Measurements from ENCODE around the gene AKAP9.

The AKAP9 gene

GRCh38 chr7:91929463-91929862 is 11.2 kb upstream of the AKAP9 start:
- Histone ChIP-seq H3K27ac (replicated peaks) (no peak overlapping the region), H3K4me3 (replicated peaks; ENCODE audit: insufficient read depth, low read length) (no peak overlapping the region), H3K27me3 (ENCODE audit: insufficient read depth, poor library complexity, severe bottlenecking) (no peaks in the 10 kb centered on the region)
- TF ChIP-seq REST (IDR thresholded peaks at IDR 0.05; ENCODE audit: insufficient replicate concordance, low read depth): no peak
- TF ChIP-seq POLR2AphosphoS5 (IDR thresholded peaks at IDR 0.05; ENCODE audit: low read depth): no peak
- TF ChIP-seq GABPA (IDR thresholded peaks at IDR 0.05; ENCODE audit: low read depth): no peak
- TF ChIP-seq SPI1 (IDR thresholded peaks at IDR 0.05; ENCODE audit: borderline replicate concordance, low read depth): no peak
- TF ChIP-seq CTCF (IDR thresholded peaks at IDR 0.05; ENCODE audit: insufficient read depth, low read length): no peak
- DNase-seq (ENCODE audit: low read depth in 1 of 2, low spot score in 1 of 2): no peak

DNA sequence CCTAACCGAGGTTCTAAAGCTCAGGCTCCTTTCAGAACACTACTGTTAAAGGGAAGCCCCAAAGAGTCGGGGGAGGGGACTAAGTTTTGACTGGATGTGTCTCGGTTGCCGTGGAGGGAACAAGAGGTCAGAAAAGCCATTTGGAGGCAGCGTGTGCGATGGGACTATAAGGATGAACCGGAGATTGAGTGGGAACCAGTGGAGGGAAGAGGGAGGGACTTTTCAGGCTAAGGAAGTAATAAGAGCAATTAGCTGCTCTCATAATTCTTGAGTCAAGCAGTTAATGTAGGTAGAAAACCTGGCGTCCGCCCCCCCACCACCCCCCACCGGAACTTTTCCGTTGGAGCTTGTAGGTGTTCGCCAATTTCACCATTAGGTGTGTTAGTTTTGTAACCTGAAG is 491 bp upstream of the AKAP9 start:
- Histone ChIP-seq H3K4me3 (replicated peaks; ENCODE audit: insufficient read depth, low read length) (peak overlapping the region; percentile 90), H3K27ac (replicated peaks) (peak overlapping the region; percentile 91), H3K27me3 (ENCODE audit: insufficient read depth, poor library complexity, severe bottlenecking) (no peaks in the 10 kb centered on the region)
- TF ChIP-seq REST (IDR thresholded peaks at IDR 0.05; ENCODE audit: insufficient replicate concordance, low read depth) (no peak), GABPA (IDR thresholded peaks at IDR 0.05; ENCODE audit: low read depth) (no peak), CTCF (IDR thresholded peaks at IDR 0.05; ENCODE audit: insufficient read depth, low read length) (no peak), POLR2AphosphoS5 (IDR thresholded peaks at IDR 0.05; ENCODE audit: low read depth) (no peak; the same call in 1 of the 2 replicates), SPI1 (IDR thresholded peaks at IDR 0.05; ENCODE audit: borderline replicate concordance, low read depth) (no peak)
- DNase-seq (ENCODE audit: low read depth in 1 of 2, low spot score in 1 of 2): peak in 1 of 2 experiments; percentile 56

GRCh38 chr7:91941450-91941849 is 788 bp downstream of the AKAP9 start:
- Histone ChIP-seq H3K4me3 (replicated peaks; ENCODE audit: insufficient read depth, low read length) (peak overlapping the region; percentile 90), H3K27ac (replicated peaks) (peak overlapping the region; percentile 91), H3K27me3 (ENCODE audit: insufficient read depth, poor library complexity, severe bottlenecking) (no peaks in the 10 kb centered on the region)
- peak in 1 of 2 experiments; percentile 61 for DNase-seq (ENCODE audit: low read depth in 1 of 2, low spot score in 1 of 2)
- TF ChIP-seq GABPA (IDR thresholded peaks at IDR 0.05; ENCODE audit: low read depth) (no peak), SPI1 (IDR thresholded peaks at IDR 0.05; ENCODE audit: borderline replicate concordance, low read depth) (no peak), POLR2AphosphoS5 (IDR thresholded peaks at IDR 0.05; ENCODE audit: low read depth) (no peak), CTCF (IDR thresholded peaks at IDR 0.05; ENCODE audit: insufficient read depth, low read length) (no peak), REST (IDR thresholded peaks at IDR 0.05; ENCODE audit: insufficient replicate concordance, low read depth) (no peak)

Measured in HL-60 (cell line).